ENCODE results near the gene KMT2E.

The KMT2E gene

GRCh38 chr7:105130048-105130447 is 116.0 kb downstream of the KMT2E start:
- DNase-seq (ENCODE audit: low read depth) = no peak

GRCh38 chr7:105130580-105130979 is 116.6 kb downstream of the KMT2E start:
- no peak for DNase-seq (ENCODE audit: low read depth)

- DNase-seq (ENCODE audit: low read depth) = no peak
These were observed 117.1 kb downstream of the KMT2E start for GRCh38 chr7:105131033-105131656.

GRCh38 chr7:105131890-105132289 is 117.9 kb downstream of the KMT2E start:
- no peak for DNase-seq (ENCODE audit: low read depth)

GRCh38 chr7:105132335-105132734 is 118.3 kb downstream of the KMT2E start:
- no peak for DNase-seq (ENCODE audit: low read depth)

- no peak for DNase-seq (ENCODE audit: low read depth)
These were observed 118.8 kb downstream of the KMT2E start for GRCh38 chr7:105132835-105133234.

GRCh38 chr7:105133358-105133757 is 119.4 kb downstream of the KMT2E start:
- no peak for DNase-seq (ENCODE audit: low read depth)

GRCh38 chr7:105133986-105134655 is 120.1 kb downstream of the KMT2E start:
- no peak for DNase-seq (ENCODE audit: low read depth)

GRCh38 chr7:105136221-105136620 is 122.2 kb downstream of the KMT2E start:
- DNase-seq (ENCODE audit: low read depth) = no peak

GRCh38 chr7:105137898-105138297 is 123.9 kb downstream of the KMT2E start:
- DNase-seq (ENCODE audit: low read depth) = no peak

- no peak for DNase-seq (ENCODE audit: low read depth)
These were observed 125.4 kb downstream of the KMT2E start for GRCh38 chr7:105139381-105139780.

GRCh38 chr7:105141068-105141467 is 127.1 kb downstream of the KMT2E start:
- DNase-seq (ENCODE audit: low read depth) = peak; percentile 33

- DNase-seq (ENCODE audit: low read depth) = no peak
These were observed 135.8 kb downstream of the KMT2E start for GRCh38 chr7:105149827-105150226.

GRCh38 chr7:105151152-105151551 is 137.1 kb downstream of the KMT2E start:
- no peak for DNase-seq (ENCODE audit: low read depth)

- DNase-seq (ENCODE audit: low read depth) = no peak
These were observed 139.5 kb downstream of the KMT2E start for GRCh38 chr7:105153531-105153930.

- DNase-seq (ENCODE audit: low read depth) = no peak
These were observed 140.1 kb downstream of the KMT2E start for GRCh38 chr7:105154084-105154483.

- DNase-seq (ENCODE audit: low read depth) = no peak
These were observed 142.7 kb downstream of the KMT2E start for GRCh38 chr7:105156731-105157130.

GRCh38 chr7:105157278-105157677 is 143.3 kb downstream of the KMT2E start:
- no peak for DNase-seq (ENCODE audit: low read depth)

GRCh38 chr7:105161366-105161765 is 147.4 kb downstream of the KMT2E start:
- DNase-seq (ENCODE audit: low read depth) = no peak
